ENCODE measurements around the gene CDC42BPA.

The CDC42BPA gene

DNA sequence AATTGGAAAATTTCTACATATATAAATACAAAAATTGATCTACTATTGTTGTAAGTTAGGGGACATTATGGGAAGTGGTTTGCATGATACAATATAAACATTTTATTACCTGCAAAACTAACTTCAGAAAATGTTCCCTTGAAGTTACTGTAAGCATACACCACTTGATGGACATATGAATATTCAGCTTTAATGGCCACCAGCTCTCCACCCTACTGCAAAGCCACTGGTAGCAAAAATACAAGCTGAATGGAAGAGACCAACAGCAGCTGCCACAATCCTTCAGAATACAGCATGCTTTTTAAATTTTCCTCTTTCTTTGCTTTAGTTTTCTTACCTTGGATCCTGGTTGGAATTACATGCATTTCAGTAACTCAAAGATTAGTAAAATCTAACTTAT, 308.4 kb downstream of the CDC42BPA start:
- TF ChIP-seq SIN3A (IDR thresholded peaks at IDR 0.05; ENCODE audit: borderline replicate concordance, insufficient read depth, low read length) (no peak), POLR2AphosphoS5 (IDR thresholded peaks at IDR 0.05; ENCODE audit: low read depth, low read length) (no peak), TAF1 (IDR thresholded peaks at IDR 0.05; ENCODE audit: borderline replicate concordance, insufficient read depth, low read length) (no peak), FOXP2 (optimal IDR thresholded peaks at IDR 0.05; ENCODE audit: borderline replicate concordance, extremely low read depth, extremely low read length, insufficient read depth) (no peak)
- TF ChIP-seq, protein P1, sequence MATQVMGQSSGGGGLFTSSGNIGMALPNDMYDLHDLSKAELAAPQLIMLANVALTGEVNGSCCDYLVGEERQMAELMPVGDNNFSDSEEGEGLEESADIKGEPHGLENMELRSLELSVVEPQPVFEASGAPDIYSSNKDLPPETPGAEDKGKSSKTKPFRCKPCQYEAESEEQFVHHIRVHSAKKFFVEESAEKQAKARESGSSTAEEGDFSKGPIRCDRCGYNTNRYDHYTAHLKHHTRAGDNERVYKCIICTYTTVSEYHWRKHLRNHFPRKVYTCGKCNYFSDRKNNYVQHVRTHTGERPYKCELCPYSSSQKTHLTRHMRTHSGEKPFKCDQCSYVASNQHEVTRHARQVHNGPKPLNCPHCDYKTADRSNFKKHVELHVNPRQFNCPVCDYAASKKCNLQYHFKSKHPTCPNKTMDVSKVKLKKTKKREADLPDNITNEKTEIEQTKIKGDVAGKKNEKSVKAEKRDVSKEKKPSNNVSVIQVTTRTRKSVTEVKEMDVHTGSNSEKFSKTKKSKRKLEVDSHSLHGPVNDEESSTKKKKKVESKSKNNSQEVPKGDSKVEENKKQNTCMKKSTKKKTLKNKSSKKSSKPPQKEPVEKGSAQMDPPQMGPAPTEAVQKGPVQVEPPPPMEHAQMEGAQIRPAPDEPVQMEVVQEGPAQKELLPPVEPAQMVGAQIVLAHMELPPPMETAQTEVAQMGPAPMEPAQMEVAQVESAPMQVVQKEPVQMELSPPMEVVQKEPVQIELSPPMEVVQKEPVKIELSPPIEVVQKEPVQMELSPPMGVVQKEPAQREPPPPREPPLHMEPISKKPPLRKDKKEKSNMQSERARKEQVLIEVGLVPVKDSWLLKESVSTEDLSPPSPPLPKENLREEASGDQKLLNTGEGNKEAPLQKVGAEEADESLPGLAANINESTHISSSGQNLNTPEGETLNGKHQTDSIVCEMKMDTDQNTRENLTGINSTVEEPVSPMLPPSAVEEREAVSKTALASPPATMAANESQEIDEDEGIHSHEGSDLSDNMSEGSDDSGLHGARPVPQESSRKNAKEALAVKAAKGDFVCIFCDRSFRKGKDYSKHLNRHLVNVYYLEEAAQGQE (IDR thresholded peaks at IDR 0.05; ENCODE audit: insufficient read depth in 1 of 2, low read depth in 2 of 2, low read length in 2 of 2), result no peak

DNA sequence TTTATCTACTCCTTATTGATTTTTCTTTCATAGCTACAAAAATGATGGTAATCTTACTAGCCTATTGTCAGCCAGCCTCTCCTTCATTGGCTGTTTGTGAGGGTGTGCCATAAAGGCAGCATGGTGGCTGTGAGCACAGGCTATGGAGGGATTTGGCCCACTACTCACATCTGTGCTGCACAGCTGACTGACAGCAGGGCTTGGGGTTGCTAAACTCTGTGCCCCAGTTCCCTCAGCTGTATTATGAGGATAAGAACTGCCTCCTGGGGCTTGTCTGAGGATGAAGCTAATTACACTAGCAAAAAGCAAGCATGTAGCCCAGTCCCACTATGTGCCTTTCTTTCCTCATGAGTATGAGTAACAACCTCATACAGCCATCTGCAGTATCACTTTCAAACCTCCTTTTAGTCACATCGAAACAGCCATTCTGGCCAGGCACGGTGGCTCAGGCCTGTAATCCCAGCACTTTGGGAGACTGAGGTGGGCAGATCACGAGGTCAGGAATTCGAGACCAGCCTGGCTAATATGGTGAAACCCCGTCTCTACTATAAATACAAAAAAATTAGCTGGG, 312.0 kb downstream of the CDC42BPA start:
- no peak for TF ChIP-seq POLR2AphosphoS5 (IDR thresholded peaks at IDR 0.05; ENCODE audit: low read depth, low read length)
- TF ChIP-seq TAF1 (IDR thresholded peaks at IDR 0.05; ENCODE audit: borderline replicate concordance, insufficient read depth, low read length), result no peak
- no peak for TF ChIP-seq SIN3A (IDR thresholded peaks at IDR 0.05; ENCODE audit: borderline replicate concordance, insufficient read depth, low read length)
- no peak for TF ChIP-seq FOXP2 (optimal IDR thresholded peaks at IDR 0.05; ENCODE audit: borderline replicate concordance, extremely low read depth, extremely low read length, insufficient read depth)
- TF ChIP-seq, protein P1 (IDR thresholded peaks at IDR 0.05; ENCODE audit: insufficient read depth in 1 of 2, low read depth in 2 of 2, low read length in 2 of 2), result no peak

DNA sequence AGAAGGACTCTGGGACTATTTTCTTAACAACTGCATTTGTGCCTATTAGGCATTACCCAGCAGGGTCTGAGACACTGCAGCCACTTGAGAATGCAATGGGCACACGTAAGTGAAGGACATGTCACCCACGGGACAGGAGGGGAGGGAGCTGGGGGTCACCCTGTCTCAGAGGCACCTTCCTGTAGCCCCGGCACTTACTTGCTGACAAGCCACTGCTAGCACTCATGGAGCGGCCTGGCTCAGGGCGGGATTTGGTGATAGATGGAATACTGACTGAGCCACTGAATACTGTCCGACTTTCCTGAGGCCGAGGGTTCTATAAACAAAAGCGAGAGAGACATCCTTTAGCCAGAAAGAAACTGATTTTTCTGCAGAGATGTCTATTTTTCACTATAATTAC, 313.5 kb downstream of the CDC42BPA start:
- TF ChIP-seq FOXP2 (optimal IDR thresholded peaks at IDR 0.05; ENCODE audit: borderline replicate concordance, extremely low read depth, extremely low read length, insufficient read depth) (no peak), TAF1 (IDR thresholded peaks at IDR 0.05; ENCODE audit: borderline replicate concordance, insufficient read depth, low read length) (no peak), POLR2AphosphoS5 (IDR thresholded peaks at IDR 0.05; ENCODE audit: low read depth, low read length) (no peak), SIN3A (IDR thresholded peaks at IDR 0.05; ENCODE audit: borderline replicate concordance, insufficient read depth, low read length) (no peak)
- TF ChIP-seq, protein P1 (IDR thresholded peaks at IDR 0.05; ENCODE audit: insufficient read depth in 1 of 2, low read depth in 2 of 2, low read length in 2 of 2), result no peak

DNA sequence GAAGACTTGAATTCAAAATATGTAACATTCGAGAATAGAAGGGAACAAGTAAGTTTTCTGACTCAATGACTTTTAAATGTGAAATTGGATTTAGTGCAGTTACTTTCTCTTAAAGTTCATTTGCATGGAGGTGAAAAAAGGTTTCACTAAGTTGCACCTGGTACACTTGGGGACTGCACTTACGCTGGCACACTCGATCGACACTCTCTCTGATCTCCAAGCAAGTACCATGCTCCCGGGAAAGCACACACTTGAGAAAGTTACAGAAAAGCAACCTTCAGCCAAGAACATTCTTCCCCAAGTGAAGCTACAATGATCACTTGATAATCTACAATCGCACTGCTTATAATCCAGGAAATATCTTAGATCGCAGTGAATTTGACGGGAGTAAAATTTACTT, 315.1 kb downstream of the CDC42BPA start:
- no peak for TF ChIP-seq TAF1 (IDR thresholded peaks at IDR 0.05; ENCODE audit: borderline replicate concordance, insufficient read depth, low read length)
- TF ChIP-seq, protein P1 (IDR thresholded peaks at IDR 0.05; ENCODE audit: insufficient read depth in 1 of 2, low read depth in 2 of 2, low read length in 2 of 2), result no peak
- no peak for TF ChIP-seq FOXP2 (optimal IDR thresholded peaks at IDR 0.05; ENCODE audit: borderline replicate concordance, extremely low read depth, extremely low read length, insufficient read depth)
- TF ChIP-seq POLR2AphosphoS5 (IDR thresholded peaks at IDR 0.05; ENCODE audit: low read depth, low read length), result no peak
- no peak for TF ChIP-seq SIN3A (IDR thresholded peaks at IDR 0.05; ENCODE audit: borderline replicate concordance, insufficient read depth, low read length)
